SK-N-SH treated with all-trans-retinoic acid at 6 μM for 48 hours (cell line): ENCODE measurements around the gene ARF3.

ENCODE experiments used
- ATAC-seq: fragments of 200-7000 bp; cut with Tn5 transposase; 3 replicates; pipeline ENCODE4 v1.9.1; 2020; ENCODE audit warnings: mild to moderate bottlenecking, moderate library complexity
- BACH2 ChIP-seq: fragments of 250-450 bp; sonication (Bioruptor Pico); IDR thresholded peaks from 2 replicates; pipeline ENCODE4 v1.9.0; 2021; ENCODE audit warnings: mild to moderate bottlenecking, borderline replicate concordance
- CREB5 ChIP-seq: fragments of 250-450 bp; sonication (Bioruptor Pico); IDR thresholded peaks from 2 replicates; pipeline ENCODE4 v1.5.1; 2020; ENCODE audit warnings: low read depth, mild to moderate bottlenecking, moderate library complexity
- ESRRG ChIP-seq: fragments of 250-450 bp; sonication (Bioruptor Pico); IDR thresholded peaks from 2 replicates; pipeline ENCODE4 v1.6.1; 2021; ENCODE audit warnings: mild to moderate bottlenecking
- GLIS3 ChIP-seq: fragments of 250-450 bp; sonication (Bioruptor Pico); IDR thresholded peaks from 2 replicates; pipeline ENCODE4 v1.5.0; 2020; ENCODE audit warnings: mild to moderate bottlenecking, moderate library complexity
- ISL1 ChIP-seq: fragments of 250-450 bp; sonication (Bioruptor Pico); IDR thresholded peaks from 2 replicates; pipeline ENCODE4 v2.1.2; 2022; ENCODE audit warnings: mild to moderate bottlenecking, moderate library complexity
- OSR1 ChIP-seq: fragments of 250-450 bp; sonication (Bioruptor Pico); IDR thresholded peaks from 2 replicates; pipeline ENCODE4 v1.8.0; 2022; ENCODE audit warnings: moderate library complexity, mild to moderate bottlenecking, inconsistent platforms
- PATZ1 ChIP-seq: fragments of 250-450 bp; sonication (Bioruptor Pico); IDR thresholded peaks from 2 replicates; pipeline ENCODE4 v1.8.0; 2020; ENCODE audit warnings: mild to moderate bottlenecking, moderate library complexity, borderline replicate concordance
- PPARA ChIP-seq: fragments of 250-450 bp; sonication (Bioruptor Pico); IDR thresholded peaks from 2 replicates; pipeline ENCODE4 v1.5.0; 2020; ENCODE audit warnings: mild to moderate bottlenecking, borderline replicate concordance
- RARB ChIP-seq: fragments of 250-450 bp; sonication (Bioruptor Pico); IDR thresholded peaks from 2 replicates; pipeline ENCODE4 v1.8.0; 2021; ENCODE audit warnings: mild to moderate bottlenecking, moderate library complexity
- SNAI2 ChIP-seq: fragments of 250-450 bp; sonication (Bioruptor Pico); IDR thresholded peaks from 2 replicates; pipeline ENCODE4 v1.5.0; 2020; ENCODE audit warnings: mild to moderate bottlenecking, moderate library complexity
- TCF4 ChIP-seq: fragments of 250-450 bp; sonication (Bioruptor Pico); IDR thresholded peaks from 2 replicates; pipeline ENCODE4 v1.8.0; 2021; ENCODE audit warnings: mild to moderate bottlenecking, moderate library complexity, borderline replicate concordance
- TOX ChIP-seq: fragments of 250-450 bp; sonication (Bioruptor Pico); IDR thresholded peaks from 2 replicates; pipeline ENCODE4 v1.8.0; 2021; ENCODE audit warnings: mild to moderate bottlenecking, moderate library complexity, borderline replicate concordance
- TSHZ2 ChIP-seq: fragments of 250-450 bp; sonication (Bioruptor Pico); IDR thresholded peaks from 2 replicates; pipeline ENCODE4 v1.5.0; 2020; ENCODE audit warnings: mild to moderate bottlenecking, moderate library complexity
- ZC3H10 ChIP-seq: fragments of 250-450 bp; sonication (Bioruptor Pico); IDR thresholded peaks from 2 replicates; pipeline ENCODE4 v1.5.1; 2021; ENCODE audit warnings: mild to moderate bottlenecking, moderate library complexity
- ZFP3 ChIP-seq: fragments of 250-450 bp; sonication (Bioruptor Pico); IDR thresholded peaks from 2 replicates; pipeline ENCODE4 v1.5.0; 2020; ENCODE audit warnings: mild to moderate bottlenecking, moderate library complexity
- ZFP30 ChIP-seq: fragments of 450-650 bp; formaldehyde crosslinking; IDR thresholded peaks from 2 replicates; pipeline ENCODE4 v1.5.0; 2022; ENCODE audit warnings: mild to moderate bottlenecking, moderate library complexity
- ZNF565 ChIP-seq: fragments of 450-650 bp; formaldehyde crosslinking; conservative IDR thresholded peaks from 2 replicates; pipeline ENCODE4 v1.5.0; 2020; ENCODE audit warnings: low read depth, mild to moderate bottlenecking, moderate library complexity
- ZNF70 ChIP-seq: fragments of 450-650 bp; formaldehyde crosslinking; IDR thresholded peaks from 2 replicates; pipeline ENCODE4 v1.5.0; 2020; ENCODE audit warnings: mild to moderate bottlenecking, moderate library complexity
- ZNF8 ChIP-seq: fragments of 450-650 bp; formaldehyde crosslinking; IDR thresholded peaks from 2 replicates; pipeline ENCODE4 v1.5.0; 2020; ENCODE audit warnings: mild to moderate bottlenecking, moderate library complexity
- TF ChIP-seq, protein P1 (sequence below): fragments of 250-450 bp; sonication (Bioruptor Pico); IDR thresholded peaks from 2 replicates; pipeline ENCODE4 v1.8.0; 2021; ENCODE audit warnings: low read depth, mild to moderate bottlenecking, moderate library complexity, borderline replicate concordance

The ARF3 gene

GRCh38 chr12:48903363-48903981, 53.8 kb downstream of the ARF3 start (continued):
- TF ChIP-seq, protein P1, sequence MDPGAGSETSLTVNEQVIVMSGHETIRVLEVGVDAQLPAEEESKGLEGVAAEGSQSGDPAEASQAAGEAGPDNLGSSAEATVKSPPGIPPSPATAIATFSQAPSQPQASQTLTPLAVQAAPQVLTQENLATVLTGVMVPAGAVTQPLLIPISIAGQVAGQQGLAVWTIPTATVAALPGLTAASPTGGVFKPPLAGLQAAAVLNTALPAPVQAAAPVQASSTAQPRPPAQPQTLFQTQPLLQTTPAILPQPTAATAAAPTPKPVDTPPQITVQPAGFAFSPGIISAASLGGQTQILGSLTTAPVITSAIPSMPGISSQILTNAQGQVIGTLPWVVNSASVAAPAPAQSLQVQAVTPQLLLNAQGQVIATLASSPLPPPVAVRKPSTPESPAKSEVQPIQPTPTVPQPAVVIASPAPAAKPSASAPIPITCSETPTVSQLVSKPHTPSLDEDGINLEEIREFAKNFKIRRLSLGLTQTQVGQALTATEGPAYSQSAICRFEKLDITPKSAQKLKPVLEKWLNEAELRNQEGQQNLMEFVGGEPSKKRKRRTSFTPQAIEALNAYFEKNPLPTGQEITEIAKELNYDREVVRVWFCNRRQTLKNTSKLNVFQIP (CRISPR knock-in tag): no peak
- no peak for TF ChIP-seq ESRRG (CRISPR knock-in tag)
- no peak for TF ChIP-seq GLIS3 (CRISPR knock-in tag)

DNA sequence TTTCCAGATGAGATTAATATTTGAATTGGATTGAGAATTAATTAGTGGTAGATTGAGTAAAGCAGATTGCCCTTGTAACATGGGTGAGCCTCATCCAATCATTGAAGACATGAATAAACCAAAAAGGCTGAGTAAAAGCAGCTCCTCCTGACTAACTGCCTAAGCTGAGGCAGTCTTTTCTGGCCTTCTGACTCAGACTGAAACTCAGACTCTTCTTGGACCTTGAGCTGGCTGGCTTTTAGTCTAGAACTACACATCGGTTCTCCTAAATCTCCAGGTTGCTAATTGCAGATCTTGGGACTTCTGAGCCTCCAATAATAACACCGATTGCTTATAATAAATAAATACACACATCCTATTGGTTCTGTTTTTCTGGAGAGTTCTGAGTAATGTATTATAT, 56.0 kb downstream of the ARF3 start:
- ATAC-seq: no peak
- TF ChIP-seq CREB5 (CRISPR knock-in tag) (no peak), ZNF70 (CRISPR knock-in tag) (no peak), PPARA (CRISPR knock-in tag) (no peak), SNAI2 (CRISPR knock-in tag) (no peak), TOX (no peak), ZNF565 (no peak), OSR1 (CRISPR knock-in tag) (no peak), ZC3H10 (CRISPR knock-in tag) (no peak), BACH2 (no peak), ZFP3 (CRISPR knock-in tag) (no peak), PATZ1 (no peak), ESRRG (CRISPR knock-in tag) (no peak), GLIS3 (CRISPR knock-in tag) (no peak), ZFP30 (CRISPR knock-in tag) (no peak), ISL1 (no peak), TSHZ2 (CRISPR knock-in tag) (no peak)
- TF ChIP-seq, protein P1 (CRISPR knock-in tag): no peak

DNA sequence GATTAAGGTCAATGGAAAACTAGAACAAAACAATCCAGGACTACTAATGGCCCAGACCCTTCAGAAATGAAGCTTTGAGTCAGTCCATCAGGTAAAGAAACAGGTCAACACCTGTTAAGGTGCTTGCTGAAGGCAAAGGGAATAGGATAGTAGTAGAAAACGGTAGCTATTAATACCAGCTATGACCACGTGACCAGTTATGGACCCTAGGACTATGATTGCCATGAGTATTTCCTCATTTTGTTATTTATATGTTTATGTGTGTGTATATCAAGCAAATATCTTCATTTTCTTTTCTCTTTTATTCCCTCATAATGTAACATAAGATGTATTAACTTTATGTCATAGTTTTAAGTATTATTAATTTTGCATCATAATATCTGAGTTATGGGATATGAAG, 57.6 kb downstream of the ARF3 start:
- ATAC-seq: no peak
- TF ChIP-seq TCF4 (CRISPR knock-in tag) (no peak), RARB (CRISPR knock-in tag) (no peak), ZNF565 (no peak), TSHZ2 (CRISPR knock-in tag) (no peak), ZNF8 (CRISPR knock-in tag) (no peak)
- TF ChIP-seq, all 23 proteins: peak for 0
